ENCODE measurements around the gene ASPHD2. TPM values are rescaled to one million over a fixed set of nuclear protein-coding genes. Genes with fewer than 3 reads are reported as not detected.
"Not testable (repeated sequence)": the region's sequence is repeated elsewhere in the genome, so short reads cannot be mapped to it uniquely, and the experiment has no call there.

Gene ASPHD2
- total RNA-seq, 1 donor from 2014 or later, result 4.2 TPM

- no peak for DNase-seq (ENCODE audit: low spot score, unreplicated experiment)
- no peak for TF ChIP-seq CTCF (IDR thresholded peaks at IDR 0.05; ENCODE audit: unreplicated experiment)
- Mint-ChIP-seq H3K4me1 (ENCODE audit: low read depth) (peaks cover 5% of the 10 kb centered on the region), H3K4me3 (ENCODE audit: low read depth) (no peak overlapping the region), H3K27me3 (peaks cover 19% of the 10 kb centered on the region), H3K27ac (no peak overlapping the region), H3K9me3 (ENCODE audit: low read depth) (no peaks in the 10 kb centered on the region), H3K36me3 (ENCODE audit: insufficient read depth) (peaks cover 2% of the 10 kb centered on the region)
These were observed 4.7 kb downstream of the ASPHD2 start for GRCh38 chr22:26433805-26434204.

- Mint-ChIP-seq H3K27me3 (peaks cover 10% of the 10 kb centered on the region), H3K36me3 (ENCODE audit: insufficient read depth) (peaks cover 2% of the 10 kb centered on the region), H3K4me1 (ENCODE audit: low read depth) (peaks cover 2% of the 10 kb centered on the region), H3K9me3 (ENCODE audit: low read depth) (no peaks in the 10 kb centered on the region), H3K4me3 (ENCODE audit: low read depth) (no peak overlapping the region), H3K27ac (peak overlapping the region; percentile 2)
- no peak for DNase-seq (ENCODE audit: low spot score, unreplicated experiment)
- no peak for TF ChIP-seq CTCF (IDR thresholded peaks at IDR 0.05; ENCODE audit: unreplicated experiment)
These were observed 6.5 kb downstream of the ASPHD2 start for GRCh38 chr22:26435327-26436093.

GRCh38 chr22:26436903-26437515 lies 7.9 kb downstream of the ASPHD2 start:
- no peak overlapping the region for H3K27ac Mint-ChIP-seq
- TF ChIP-seq CTCF (IDR thresholded peaks at IDR 0.05; ENCODE audit: unreplicated experiment), result no peak
- peaks cover 2% of the 10 kb centered on the region for H3K4me1 Mint-ChIP-seq (ENCODE audit: low read depth)
- H3K27me3 Mint-ChIP-seq, result no peaks in the 10 kb centered on the region
- no peak for DNase-seq (ENCODE audit: low spot score, unreplicated experiment)
- H3K9me3 Mint-ChIP-seq (ENCODE audit: low read depth), result no peaks in the 10 kb centered on the region
- H3K36me3 Mint-ChIP-seq (ENCODE audit: insufficient read depth), result peaks cover 2% of the 10 kb centered on the region
- no peak overlapping the region for H3K4me3 Mint-ChIP-seq (ENCODE audit: low read depth)

GRCh38 chr22:26437694-26438392 lies 8.8 kb downstream of the ASPHD2 start:
- Mint-ChIP-seq H3K4me3 (ENCODE audit: low read depth) (no peak overlapping the region), H3K27ac (no peak overlapping the region), H3K36me3 (ENCODE audit: insufficient read depth) (peaks cover 2% of the 10 kb centered on the region), H3K9me3 (ENCODE audit: low read depth) (no peaks in the 10 kb centered on the region), H3K4me1 (ENCODE audit: low read depth) (peaks cover 2% of the 10 kb centered on the region), H3K27me3 (no peaks in the 10 kb centered on the region)
- no peak for DNase-seq (ENCODE audit: low spot score, unreplicated experiment)
- TF ChIP-seq CTCF (IDR thresholded peaks at IDR 0.05; ENCODE audit: unreplicated experiment), result no peak

- not testable (repeated sequence) for H3K4me1 Mint-ChIP-seq (ENCODE audit: low read depth); H3K4me3 Mint-ChIP-seq (ENCODE audit: low read depth); DNase-seq (ENCODE audit: low spot score, unreplicated experiment); H3K9me3 Mint-ChIP-seq (ENCODE audit: low read depth); H3K36me3 Mint-ChIP-seq (ENCODE audit: insufficient read depth); H3K27me3 Mint-ChIP-seq; H3K27ac Mint-ChIP-seq
These were observed 9.7 kb downstream of the ASPHD2 start for GRCh38 chr22:26438776-26439175.
